Panc1 (cell line): Measurements from ENCODE around the gene ENGASE. TPM values are rescaled to one million over a fixed set of nuclear protein-coding genes. Genes with fewer than 3 reads are reported as not detected.

Experiments
- ATAC-seq: fragments of 200-7000 bp; cut with Tn5 transposase; 2 replicates; pipeline ENCODE4 v1.9.1; 2020; ENCODE audit warnings: mild to moderate bottlenecking, moderate library complexity
- BruUV-seq: library from RNA; stranded (reverse); fragments of 400-500 nt; replicated peaks from 2 replicates; lab custom pipeline; 2021; lab: Mats Ljungman, UMichigan
- CTCF ChIA-PET: fragments of 300-600 bp; sonication (Branson Sonifier 250); formaldehyde crosslinking; loops from one replicate; lab custom pipeline; 2022; ENCODE audit warnings: antibody characterized with exemption; lab: Charles Lee
- POLR2A ChIA-PET: fragments of 300-600 bp; sonication (Branson Sonifier 250); formaldehyde crosslinking; loops from one replicate; lab custom pipeline; 2022; ENCODE audit warnings: antibody characterized with exemption; lab: Charles Lee
- DNase-seq: peaks from one replicate; pipeline ENCODE4 v3.0.0-alpha.2; 2010; ENCODE audit warnings: low read depth, low spot score
- H3K27ac ChIP-seq: 2 replicates; pipeline ENCODE4 v1.5.1; 2011; ENCODE audit warnings: mild to moderate bottlenecking, low read length, inconsistent platforms
- H3K27me3 ChIP-seq: fragments of 200-500 bp; sonication (Bioruptor generic); 2 replicates; pipeline ENCODE4 v1.6.0; 2014; ENCODE audit warnings: low read length, inconsistent platforms; ENCODE audit not compliant: control insufficient read depth, insufficient read depth
- H3K36me3 ChIP-seq: fragments of 200-500 bp; sonication (Bioruptor generic); 2 replicates; pipeline ENCODE4 v1.5.1; 2014; ENCODE audit warnings: inconsistent platforms, mild to moderate bottlenecking, low read length, moderate library complexity; ENCODE audit not compliant: control insufficient read depth, insufficient read depth
- H3K4me1 ChIP-seq: 2 replicates; pipeline ENCODE4 v1.5.1; 2011; ENCODE audit warnings: inconsistent platforms, mild to moderate bottlenecking, low read length, moderate library complexity; ENCODE audit not compliant: control insufficient read depth, insufficient read depth
- H3K4me3 ChIP-seq, 2 experiments: 2 replicates each; pipeline ENCODE4 v1.5.1; 2011 to 2012; ENCODE audit warnings: low read depth in 2 of 2, low read length in 2 of 2, mild to moderate bottlenecking in 2 of 2, inconsistent platforms in 1 of 2, moderate library complexity in 1 of 2
- H3K9me3 ChIP-seq: fragments of 200-500 bp; sonication (Bioruptor generic); 2 replicates; pipeline ENCODE4 v1.5.1; 2014; ENCODE audit warnings: low read depth, mild to moderate bottlenecking, inconsistent platforms, low read length, moderate library complexity; ENCODE audit not compliant: control insufficient read depth, insufficient read depth
- POLR2AphosphoS5 ChIP-seq: IDR thresholded peaks from 2 replicates; pipeline ENCODE4 v1.6.1; 2012; ENCODE audit warnings: mild to moderate bottlenecking, low read depth, low read length, moderate library complexity
- REST ChIP-seq, 2 experiments: IDR thresholded peaks; 2 replicates each; pipeline ENCODE4 v1.6.1; 2011 to 2012; ENCODE audit warnings: low read depth in 2 of 2, control low read depth in 1 of 2, low read length in 1 of 2, mild to moderate bottlenecking in 1 of 2, moderate library complexity in 1 of 2; ENCODE audit not compliant: insufficient read depth in 1 of 2
- SIN3A ChIP-seq: IDR thresholded peaks from 2 replicates; pipeline ENCODE4 v1.6.1; 2012; ENCODE audit warnings: low read depth, mild to moderate bottlenecking, low read length, moderate library complexity, borderline replicate concordance; ENCODE audit not compliant: insufficient read depth
- TCF7L2 ChIP-seq: IDR thresholded peaks from 2 replicates; pipeline ENCODE4 v1.6.1; 2011; ENCODE audit warnings: mild to moderate bottlenecking, low read depth, low read length, inconsistent platforms
- in situ Hi-C: cut with HindIII; loops from 2 replicates; pipeline ENCODE4 v1.10.0; 2016; ENCODE audit warnings: low sequenced_read_pairs, low pct_unique_long_range_greater_than_20kb
- intact Hi-C: fragments of 100-400 bp; cut with micrococcal nuclease; formaldehyde crosslinking; loops from one replicate; pipeline ENCODE4 v1.10.0; 2022; ENCODE audit not compliant: unreplicated experiment
- total RNA-seq: library from RNA; stranded (reverse); gene quantifications from one replicate; pipeline ENCODE4 v1.2.1, GENCODE V29; 2021; ENCODE audit not compliant: unreplicated experiment
- TF ChIP-seq, protein P1 (sequence below): fragments of 450-650 bp; IDR thresholded peaks from 2 replicates; pipeline ENCODE4 v1.5.1; 2017; ENCODE audit warnings: mild to moderate bottlenecking

The ENGASE gene
- total RNA-seq, 1 experiment from 2014 or later = 32.3 TPM

DNA sequence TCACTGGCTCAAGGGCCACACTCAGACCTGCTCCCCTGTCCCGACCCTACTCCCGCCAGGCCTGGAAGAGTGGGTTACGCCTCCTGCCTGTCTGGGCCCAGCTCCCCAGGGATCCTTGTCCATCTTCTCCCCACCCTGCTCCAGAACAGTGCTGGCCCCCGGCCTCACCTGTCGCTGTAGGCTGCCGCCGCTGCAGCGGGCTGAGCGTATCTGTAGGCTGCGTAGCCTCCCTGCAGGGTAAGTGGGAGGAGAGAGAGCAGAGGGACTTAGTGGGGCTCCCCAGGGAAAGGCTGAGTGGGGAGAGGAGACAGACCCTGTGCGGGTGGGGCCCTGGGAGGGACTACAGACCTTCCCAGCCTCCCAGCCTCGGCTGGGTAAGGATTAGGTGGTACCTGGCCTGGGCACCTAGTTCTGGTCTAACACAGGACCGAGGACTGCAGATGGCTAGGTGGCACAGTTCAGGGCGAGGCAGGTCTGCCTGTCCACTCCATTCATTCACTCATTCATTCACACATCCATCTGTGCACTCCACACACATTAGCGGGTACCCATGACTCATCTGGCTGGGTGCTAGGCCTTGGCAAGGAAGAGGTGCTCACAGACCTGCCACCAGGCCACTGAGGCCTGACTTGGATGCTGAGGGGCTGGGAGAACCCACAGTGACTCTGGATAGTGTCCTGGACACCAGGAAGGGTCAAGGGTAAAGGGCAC is 20.9 kb downstream of the ENGASE start:
- H3K36me3 ChIP-seq = no peaks in the 10 kb centered on the region
- no TSS peak for BruUV-seq
- ATAC-seq (peak; percentile 26; the same call in 1 of the 2 replicates), DNase-seq (no peak)
- intact Hi-C loops (no loop called here), in situ Hi-C loops (no loop called here)
- POLR2A ChIA-PET = no interaction called here
- H3K27me3 ChIP-seq = peaks cover 4% of the 10 kb centered on the region; the same call in 1 of the 2 replicates
- no peaks in the 10 kb centered on the region for H3K9me3 ChIP-seq
- TF ChIP-seq TCF7L2 (no peak), REST (IDR thresholded peaks at IDR 0.05; ENCODE audit: insufficient read depth in 1 of 2, low read depth in 2 of 2, low read length in 1 of 2) (no peak), SIN3A (no peak), POLR2AphosphoS5 (no peak)
- TF ChIP-seq, protein P1, sequence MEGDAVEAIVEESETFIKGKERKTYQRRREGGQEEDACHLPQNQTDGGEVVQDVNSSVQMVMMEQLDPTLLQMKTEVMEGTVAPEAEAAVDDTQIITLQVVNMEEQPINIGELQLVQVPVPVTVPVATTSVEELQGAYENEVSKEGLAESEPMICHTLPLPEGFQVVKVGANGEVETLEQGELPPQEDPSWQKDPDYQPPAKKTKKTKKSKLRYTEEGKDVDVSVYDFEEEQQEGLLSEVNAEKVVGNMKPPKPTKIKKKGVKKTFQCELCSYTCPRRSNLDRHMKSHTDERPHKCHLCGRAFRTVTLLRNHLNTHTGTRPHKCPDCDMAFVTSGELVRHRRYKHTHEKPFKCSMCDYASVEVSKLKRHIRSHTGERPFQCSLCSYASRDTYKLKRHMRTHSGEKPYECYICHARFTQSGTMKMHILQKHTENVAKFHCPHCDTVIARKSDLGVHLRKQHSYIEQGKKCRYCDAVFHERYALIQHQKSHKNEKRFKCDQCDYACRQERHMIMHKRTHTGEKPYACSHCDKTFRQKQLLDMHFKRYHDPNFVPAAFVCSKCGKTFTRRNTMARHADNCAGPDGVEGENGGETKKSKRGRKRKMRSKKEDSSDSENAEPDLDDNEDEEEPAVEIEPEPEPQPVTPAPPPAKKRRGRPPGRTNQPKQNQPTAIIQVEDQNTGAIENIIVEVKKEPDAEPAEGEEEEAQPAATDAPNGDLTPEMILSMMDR = no peak
- H3K4me1 ChIP-seq = no peaks in the 10 kb centered on the region
- CTCF ChIA-PET = no interaction called here
- no peak overlapping the region for H3K4me3 ChIP-seq
- no peak overlapping the region for H3K27ac ChIP-seq

- Histone ChIP-seq H3K27me3 (peaks cover 4% of the 10 kb centered on the region; the same call in 1 of the 2 replicates), H3K9me3 (no peaks in the 10 kb centered on the region), H3K36me3 (no peaks in the 10 kb centered on the region), H3K4me1 (no peaks in the 10 kb centered on the region), H3K4me3 (no peak overlapping the region), H3K27ac (no peak overlapping the region)
- DNase-seq (no peak), ATAC-seq (no peak)
- no peak for TF ChIP-seq POLR2AphosphoS5
- TF ChIP-seq TCF7L2 = no peak
- TF ChIP-seq, protein P1 = no peak
- no peak for TF ChIP-seq REST (IDR thresholded peaks at IDR 0.05; ENCODE audit: insufficient read depth in 1 of 2, low read depth in 2 of 2, low read length in 1 of 2)
- no peak for TF ChIP-seq SIN3A
- in situ Hi-C loops (no loop called here), intact Hi-C loops (no loop called here)
- BruUV-seq = no TSS peak
- POLR2A ChIA-PET = no interaction called here
- CTCF ChIA-PET = no interaction called here
Measured at GRCh38 chr17:79096477-79096876, 21.9 kb downstream of the ENGASE start.
